Thyroid gland (tissue), 4 donors: ENCODE results near the gene TLL1.

Experiments
- POLR2A ChIP-seq, 2 donors: fragments of 450-650 bp; IDR thresholded peaks; one replicate each; pipeline ENCODE4 v1.6.1; 2017; ENCODE audit warnings: antibody characterized with exemption in 2 of 2, mild to moderate bottlenecking in 2 of 2, moderate library complexity in 1 of 2
- TF ChIP-seq, protein P1 (sequence below), 6 experiments: fragments of 200-600 bp in 3 of 6; fragments of 450-650 bp in 3 of 6; sonication (generic) in 3 of 6; IDR thresholded peaks; one replicate each; pipeline ENCODE4 v1.5.1; 2016 to 2019; ENCODE audit warnings: antibody characterized with exemption in 6 of 6, mild to moderate bottlenecking in 2 of 6, inconsistent platforms in 1 of 6, moderate library complexity in 1 of 6

DNA sequence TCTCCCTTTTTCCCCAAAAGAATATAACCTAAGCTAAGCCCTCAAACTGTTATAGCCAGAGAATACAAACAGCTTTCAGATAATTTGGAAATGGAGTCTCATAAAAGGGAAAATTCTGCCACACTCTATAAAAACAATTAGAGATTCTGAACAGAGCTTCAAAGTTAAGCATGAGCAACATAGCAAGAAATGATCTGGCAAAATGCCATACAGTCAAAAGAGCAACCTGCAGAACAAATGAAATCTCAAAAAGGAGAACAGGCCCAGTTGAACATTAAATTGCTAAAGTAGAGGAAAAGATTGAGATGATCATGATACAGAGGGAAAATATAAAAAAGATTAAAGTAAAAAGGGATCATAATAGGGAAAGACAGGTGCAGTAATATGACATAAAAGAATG is 250.5 kb downstream of the TLL1 start:
- TF ChIP-seq, protein P1, sequence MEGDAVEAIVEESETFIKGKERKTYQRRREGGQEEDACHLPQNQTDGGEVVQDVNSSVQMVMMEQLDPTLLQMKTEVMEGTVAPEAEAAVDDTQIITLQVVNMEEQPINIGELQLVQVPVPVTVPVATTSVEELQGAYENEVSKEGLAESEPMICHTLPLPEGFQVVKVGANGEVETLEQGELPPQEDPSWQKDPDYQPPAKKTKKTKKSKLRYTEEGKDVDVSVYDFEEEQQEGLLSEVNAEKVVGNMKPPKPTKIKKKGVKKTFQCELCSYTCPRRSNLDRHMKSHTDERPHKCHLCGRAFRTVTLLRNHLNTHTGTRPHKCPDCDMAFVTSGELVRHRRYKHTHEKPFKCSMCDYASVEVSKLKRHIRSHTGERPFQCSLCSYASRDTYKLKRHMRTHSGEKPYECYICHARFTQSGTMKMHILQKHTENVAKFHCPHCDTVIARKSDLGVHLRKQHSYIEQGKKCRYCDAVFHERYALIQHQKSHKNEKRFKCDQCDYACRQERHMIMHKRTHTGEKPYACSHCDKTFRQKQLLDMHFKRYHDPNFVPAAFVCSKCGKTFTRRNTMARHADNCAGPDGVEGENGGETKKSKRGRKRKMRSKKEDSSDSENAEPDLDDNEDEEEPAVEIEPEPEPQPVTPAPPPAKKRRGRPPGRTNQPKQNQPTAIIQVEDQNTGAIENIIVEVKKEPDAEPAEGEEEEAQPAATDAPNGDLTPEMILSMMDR (IDR thresholded peaks at IDR 0.05): no peak
- no peak for TF ChIP-seq POLR2A (IDR thresholded peaks at IDR 0.05)
